Gastrocnemius medialis (tissue), 4 donors: Measurements from ENCODE around the gene VSTM2B. TPM values are rescaled to one million over a fixed set of nuclear protein-coding genes. Genes with fewer than 3 reads are reported as not detected.

Experiments
- ATAC-seq, 2 donors: fragments of 150-250 bp; one replicate each; pipeline ENCODE4 v1.9.1; 2016
- DNase-seq, 2 donors: peaks; one replicate each; pipeline ENCODE4 v3.0.0-alpha.2; 2019
- H3K27ac ChIP-seq, 4 donors: fragments of 200-600 bp; sonication (generic); 1 replicate in 1 of 4; 2 replicates in 3 of 4; pipeline ENCODE4 v1.5.1; 2016 to 2018; ENCODE audit warnings: mild to moderate bottlenecking in 2 of 4, moderate library complexity in 1 of 4
- H3K27me3 ChIP-seq, 3 donors: fragments of 200-600 bp; sonication (generic) in 2 of 3; 1 replicate in 1 of 3; 2 replicates in 2 of 3; pipeline versions ENCODE4 v1.5.1 to v1.6.0; 2016 to 2019; ENCODE audit warnings: mild to moderate bottlenecking in 1 of 3, moderate library complexity in 1 of 3
- H3K36me3 ChIP-seq, 2 donors: fragments of 200-600 bp; sonication (generic) in 1 of 2; one replicate each; pipeline ENCODE4 v1.5.1; 2017 to 2018
- H3K4me1 ChIP-seq, 2 donors: fragments of 200-600 bp; sonication (generic) in 1 of 2; one replicate each; pipeline ENCODE4 v1.5.1; 2016 to 2017; ENCODE audit warnings: mild to moderate bottlenecking in 2 of 2
- H3K4me3 ChIP-seq, 4 donors: fragments of 200-600 bp; sonication (generic) in 3 of 4; 1 replicate in 1 of 4; 2 replicates in 3 of 4; pipeline ENCODE4 v1.5.1; 2016 to 2019; ENCODE audit warnings: mild to moderate bottlenecking in 2 of 4
- H3K9me3 ChIP-seq, 3 donors: fragments of 200-600 bp; sonication (generic) in 2 of 3; 1 replicate in 1 of 3; 2 replicates in 2 of 3; pipeline ENCODE4 v1.5.1; 2016 to 2019
- CTCF ChIP-seq, 5 experiments: fragments of 450-650 bp in 3 of 5; fragments of 200-600 bp in 2 of 5; sonication (generic) in 2 of 5; IDR thresholded peaks in 4 of 5; conservative IDR thresholded peaks in 1 of 5; 1 replicate in 4 of 5; 2 replicates in 1 of 5; pipeline ENCODE4 v1.5.1; 2016 to 2019; ENCODE audit warnings: antibody characterized with exemption in 5 of 5, mild to moderate bottlenecking in 3 of 5, moderate library complexity in 3 of 5
- POLR2A ChIP-seq, 2 donors: fragments of 450-650 bp; IDR thresholded peaks; one replicate each; pipeline ENCODE4 v1.6.1; 2017; ENCODE audit warnings: antibody characterized with exemption in 2 of 2, mild to moderate bottlenecking in 2 of 2, moderate library complexity in 2 of 2
- in situ Hi-C, 4 donors: fragments of 200-750 bp; cut with MboI; loops; one replicate each; pipeline versions ENCODE4 v1.15.0 to v1.8.0; 2017; ENCODE audit warnings: low sequenced_read_pairs in 4 of 4
- intact Hi-C: fragments of 100-400 bp; cut with DNase I; formaldehyde crosslinking; loops from one replicate; pipeline ENCODE4 v1.15.1; 2023; ENCODE audit warnings: low total_unique reads
- total RNA-seq, 4 donors: library from RNA; depleted of rRNA; stranded (reverse); fragments of >200 nt; gene quantifications; one replicate each; pipeline versions ENCODE4 v1.1.0 to v1.2.3, GENCODE V29; 2016

VSTM2B gene
- total RNA-seq, 4 donors from 2014 or later, result not detected

- TF ChIP-seq POLR2A (IDR thresholded peaks at IDR 0.05) (no peak), CTCF (IDR thresholded peaks at IDR 0.05 in 4 of 5, conservative IDR thresholded peaks at IDR 0.05 in 1 of 5) (no peak)
- Histone ChIP-seq H3K27ac (no peak overlapping the region), H3K4me3 (no peak overlapping the region), H3K36me3 (no peaks in the 10 kb centered on the region), H3K4me1 (no peaks in the 10 kb centered on the region), H3K27me3 (no peaks in the 10 kb centered on the region), H3K9me3 (no peaks in the 10 kb centered on the region)
- no peak for DNase-seq
- intact Hi-C loops (no loop called here), in situ Hi-C loops (no loop called here)
- no peak for ATAC-seq
These were observed 20.9 kb downstream of the VSTM2B start for GRCh38 chr19:29546583-29547190.

- DNase-seq (no peak), ATAC-seq (no peak)
- no peaks in the 10 kb centered on the region for H3K4me1 ChIP-seq
- H3K4me3 ChIP-seq, result no peak overlapping the region
- no peak for TF ChIP-seq POLR2A (IDR thresholded peaks at IDR 0.05)
- no peak for TF ChIP-seq CTCF (IDR thresholded peaks at IDR 0.05 in 4 of 5, conservative IDR thresholded peaks at IDR 0.05 in 1 of 5)
- H3K27me3 ChIP-seq, result no peaks in the 10 kb centered on the region
- no peaks in the 10 kb centered on the region for H3K36me3 ChIP-seq
- intact Hi-C loops (no loop called here), in situ Hi-C loops (no loop called here)
- no peak overlapping the region for H3K27ac ChIP-seq
- H3K9me3 ChIP-seq, result no peaks in the 10 kb centered on the region
These were observed 21.7 kb downstream of the VSTM2B start for GRCh38 chr19:29547361-29547960.

- Histone ChIP-seq H3K9me3 (no peaks in the 10 kb centered on the region), H3K4me3 (no peak overlapping the region), H3K27ac (no peak overlapping the region), H3K36me3 (no peaks in the 10 kb centered on the region), H3K27me3 (no peaks in the 10 kb centered on the region), H3K4me1 (no peaks in the 10 kb centered on the region)
- ATAC-seq (no peak), DNase-seq (no peak)
- TF ChIP-seq POLR2A (IDR thresholded peaks at IDR 0.05) (no peak), CTCF (IDR thresholded peaks at IDR 0.05 in 4 of 5, conservative IDR thresholded peaks at IDR 0.05 in 1 of 5) (no peak)
- intact Hi-C loops (no loop called here), in situ Hi-C loops (no loop called here)
These were observed 22.2 kb downstream of the VSTM2B start for GRCh38 chr19:29547981-29548380.

- intact Hi-C loops (no loop called here), in situ Hi-C loops (no loop called here)
- no peaks in the 10 kb centered on the region for H3K27me3 ChIP-seq
- H3K4me3 ChIP-seq, result no peak overlapping the region
- ATAC-seq (no peak), DNase-seq (no peak)
- no peaks in the 10 kb centered on the region for H3K4me1 ChIP-seq
- no peak overlapping the region for H3K27ac ChIP-seq
- no peaks in the 10 kb centered on the region for H3K9me3 ChIP-seq
- TF ChIP-seq CTCF (IDR thresholded peaks at IDR 0.05 in 4 of 5, conservative IDR thresholded peaks at IDR 0.05 in 1 of 5) (no peak), POLR2A (IDR thresholded peaks at IDR 0.05) (no peak)
- H3K36me3 ChIP-seq, result no peaks in the 10 kb centered on the region
These were observed 22.8 kb downstream of the VSTM2B start for GRCh38 chr19:29548483-29549085.
